Activated CD4-positive, alpha-beta memory T cell treated with anti-CD3 and anti-CD28 coated beads, Interleukin-2, amount 10 ng/mL, durations not matched to agents 7 days and 5 days (primary cell): ENCODE data around the gene MCHR1. TPM values are rescaled to one million over a fixed set of nuclear protein-coding genes. Genes with fewer than 3 reads are reported as not detected.
"Not testable (repeated sequence)": the region's sequence is repeated elsewhere in the genome, so short reads cannot be mapped to it uniquely, and the experiment has no call there.

ENCODE experiments used
- CTCF ChIA-PET: fragments of 350-600 bp; sonication (Branson Sonifier 250); formaldehyde crosslinking; loops from one replicate; lab custom pipeline; 2021; ENCODE audit warnings: antibody characterized with exemption, inconsistent platforms; lab: Charles Lee
- POLR2A ChIA-PET: fragments of 350-600 bp; sonication (Branson Sonifier 250); formaldehyde crosslinking; loops from one replicate; lab custom pipeline; 2021; ENCODE audit warnings: antibody characterized with exemption; lab: Charles Lee
- DNase-seq: peaks from one replicate; pipeline ENCODE4 v3.0.0-alpha.2; 2020
- H3K27ac Mint-ChIP-seq: one replicate; pipeline ENCODE4 v1.8.0; 2021; ENCODE audit warnings: mild to moderate bottlenecking, mixed read lengths
- H3K27me3 Mint-ChIP-seq: one replicate; pipeline ENCODE4 v1.8.0; 2021; ENCODE audit warnings: mixed read lengths
- H3K36me3 Mint-ChIP-seq: one replicate; pipeline ENCODE4 v1.8.0; 2021; ENCODE audit warnings: low read depth, mixed read lengths
- H3K4me1 Mint-ChIP-seq: one replicate; pipeline ENCODE4 v1.8.0; 2021; ENCODE audit warnings: mixed read lengths
- H3K4me3 Mint-ChIP-seq: one replicate; pipeline ENCODE4 v1.8.0; 2021; ENCODE audit warnings: mild to moderate bottlenecking, mixed read lengths
- H3K9me3 Mint-ChIP-seq: one replicate; pipeline ENCODE4 v1.8.0; 2021; ENCODE audit warnings: mixed read lengths
- total RNA-seq, 2 experiments: library from RNA; stranded (reverse); gene quantifications; one replicate each; pipeline ENCODE4 v1.2.3, GENCODE V29; 2021

The MCHR1 gene
- total RNA-seq, 2 experiments from 2014 or later = not detected

DNA sequence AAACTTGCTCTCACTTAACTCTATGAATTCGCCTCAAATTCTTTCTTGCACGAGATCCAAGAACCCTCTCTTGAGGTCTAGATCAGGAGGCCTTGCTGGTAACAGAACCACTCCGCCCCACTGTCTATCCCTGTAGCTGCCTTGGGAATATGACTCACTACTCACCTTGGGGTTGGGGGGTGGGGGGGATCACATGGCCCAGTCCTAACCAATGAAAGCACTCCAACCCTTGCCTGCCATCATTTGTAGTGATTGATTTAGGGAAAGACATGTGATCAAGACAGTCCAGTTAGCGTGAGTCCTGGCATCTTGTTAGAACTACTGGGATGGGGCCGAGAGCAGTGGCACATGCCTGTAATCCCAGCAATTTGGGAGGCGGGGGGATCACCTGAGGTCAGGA lies 38.0 kb upstream of the MCHR1 start:
- Mint-ChIP-seq H3K27me3 (peaks cover 3% of the 10 kb centered on the region), H3K4me1 (peaks cover 9% of the 10 kb centered on the region), H3K36me3 (no peaks in the 10 kb centered on the region), H3K4me3 (no peak overlapping the region), H3K27ac (no peak overlapping the region), H3K9me3 (no peaks in the 10 kb centered on the region)
- ChIA-PET CTCF (interaction anchor here (1.5 kb wide), 1 partner anchor 205 kb away, joined by 6 read pairs; no protein-coding TSS in a partner anchor), POLR2A (no interaction called here)
- DNase-seq = no peak

- ChIA-PET CTCF (interaction anchor here (0.5 to 2.1 kb wide), 3 partner anchors 8 to 206 kb away, joined by 4 to 6 read pairs (median 4); no protein-coding TSS in a partner anchor), POLR2A (interaction anchor here (1.1 kb wide), 1 partner anchor 108 kb away, joined by 3 read pairs; no protein-coding TSS in a partner anchor)
- Mint-ChIP-seq H3K36me3 (no peaks in the 10 kb centered on the region), H3K4me1 (peaks cover 16% of the 10 kb centered on the region), H3K27ac (no peak overlapping the region), H3K4me3 (no peak overlapping the region), H3K27me3 (peaks cover 3% of the 10 kb centered on the region), H3K9me3 (no peaks in the 10 kb centered on the region)
- DNase-seq = no peak
Measured at GRCh38 chr22:40642316-40642715, 37.0 kb upstream of the MCHR1 start.

DNA sequence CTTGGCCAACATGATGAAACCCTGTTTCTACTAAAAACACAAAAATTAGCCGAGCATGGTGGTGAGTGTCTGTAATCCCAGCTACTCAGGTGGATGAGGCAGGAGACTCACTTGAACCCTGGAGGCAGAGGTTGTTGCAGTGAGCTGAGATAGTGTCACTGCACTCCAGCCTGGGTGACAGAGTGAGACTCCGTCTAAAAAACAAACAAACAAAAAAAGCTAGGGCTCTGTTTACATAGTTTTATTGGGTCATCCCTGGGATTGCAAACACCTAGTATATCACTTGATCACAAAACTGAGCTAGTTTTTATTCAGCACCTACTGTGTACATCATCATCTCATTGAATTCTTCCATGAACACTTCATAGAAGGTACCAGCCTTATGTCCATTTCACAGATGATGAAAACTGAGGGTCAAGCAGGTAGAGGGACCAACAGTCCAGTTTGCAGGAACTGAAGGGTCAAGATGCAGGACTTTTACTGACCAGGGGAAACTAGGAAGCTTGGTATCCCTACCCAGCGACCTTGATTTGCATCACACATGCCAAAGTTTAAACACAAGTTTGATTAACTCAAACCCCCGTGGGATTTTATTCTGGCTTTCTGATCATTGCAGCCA lies 33.6 kb upstream of the MCHR1 start:
- H3K4me1 Mint-ChIP-seq = peaks cover 21% of the 10 kb centered on the region
- no peak overlapping the region for H3K4me3 Mint-ChIP-seq
- POLR2A ChIA-PET = interaction anchor here (0.6 to 2.3 kb wide), 9 partner anchors 9 to 209 kb away, joined by 3 to 19 read pairs (median 5); partner anchors contain the start of gene MRTFA
- no peaks in the 10 kb centered on the region for H3K9me3 Mint-ChIP-seq
- no peak overlapping the region for H3K27ac Mint-ChIP-seq
- no peaks in the 10 kb centered on the region for H3K36me3 Mint-ChIP-seq
- DNase-seq = no peak
- CTCF ChIA-PET = interaction anchor here (0.6 to 4.5 kb wide), 28 partner anchors 9 to 499 kb away, joined by 3 to 93 read pairs (median 6); partner anchors contain the start of genes MRTFA and XPNPEP3
- peaks cover 3% of the 10 kb centered on the region for H3K27me3 Mint-ChIP-seq

GRCh38 chr22:40648386-40648785 lies 30.9 kb upstream of the MCHR1 start:
- Mint-ChIP-seq H3K27ac (no peak overlapping the region), H3K4me1 (peaks cover 37% of the 10 kb centered on the region), H3K9me3 (no peaks in the 10 kb centered on the region), H3K36me3 (no peaks in the 10 kb centered on the region), H3K4me3 (no peak overlapping the region), H3K27me3 (peaks cover 3% of the 10 kb centered on the region)
- no peak for DNase-seq
- CTCF ChIA-PET = interaction anchor here (0.6 to 3.8 kb wide), 5 partner anchors 39 to 251 kb away, joined by 3 to 15 read pairs (median 4); no protein-coding TSS in a partner anchor
- POLR2A ChIA-PET = interaction anchor here (1.1 kb wide), 1 partner anchor 12 kb away, joined by 3 read pairs; the partner anchor contains the start of gene MRTFA

- Mint-ChIP-seq H3K27ac (peak overlapping the region; percentile 83), H3K36me3 (no peaks in the 10 kb centered on the region), H3K27me3 (no peaks in the 10 kb centered on the region), H3K4me1 (peaks cover 36% of the 10 kb centered on the region), H3K4me3 (peak overlapping the region; percentile 72), H3K9me3 (no peaks in the 10 kb centered on the region)
- ChIA-PET CTCF (interaction anchor here (0.9 to 4.3 kb wide), 7 partner anchors 32 to 272 kb away, joined by 3 to 22 read pairs (median 10); no protein-coding TSS in a partner anchor), POLR2A (interaction anchor here (0.6 to 2.4 kb wide), 6 partner anchors 15 to 230 kb away, joined by 3 to 8 read pairs (median 3); partner anchors contain the start of genes MRTFA, ST13 and XPNPEP3)
- no peak for DNase-seq
Measured at GRCh38 chr22:40651057-40651456, 28.2 kb upstream of the MCHR1 start.

DNA sequence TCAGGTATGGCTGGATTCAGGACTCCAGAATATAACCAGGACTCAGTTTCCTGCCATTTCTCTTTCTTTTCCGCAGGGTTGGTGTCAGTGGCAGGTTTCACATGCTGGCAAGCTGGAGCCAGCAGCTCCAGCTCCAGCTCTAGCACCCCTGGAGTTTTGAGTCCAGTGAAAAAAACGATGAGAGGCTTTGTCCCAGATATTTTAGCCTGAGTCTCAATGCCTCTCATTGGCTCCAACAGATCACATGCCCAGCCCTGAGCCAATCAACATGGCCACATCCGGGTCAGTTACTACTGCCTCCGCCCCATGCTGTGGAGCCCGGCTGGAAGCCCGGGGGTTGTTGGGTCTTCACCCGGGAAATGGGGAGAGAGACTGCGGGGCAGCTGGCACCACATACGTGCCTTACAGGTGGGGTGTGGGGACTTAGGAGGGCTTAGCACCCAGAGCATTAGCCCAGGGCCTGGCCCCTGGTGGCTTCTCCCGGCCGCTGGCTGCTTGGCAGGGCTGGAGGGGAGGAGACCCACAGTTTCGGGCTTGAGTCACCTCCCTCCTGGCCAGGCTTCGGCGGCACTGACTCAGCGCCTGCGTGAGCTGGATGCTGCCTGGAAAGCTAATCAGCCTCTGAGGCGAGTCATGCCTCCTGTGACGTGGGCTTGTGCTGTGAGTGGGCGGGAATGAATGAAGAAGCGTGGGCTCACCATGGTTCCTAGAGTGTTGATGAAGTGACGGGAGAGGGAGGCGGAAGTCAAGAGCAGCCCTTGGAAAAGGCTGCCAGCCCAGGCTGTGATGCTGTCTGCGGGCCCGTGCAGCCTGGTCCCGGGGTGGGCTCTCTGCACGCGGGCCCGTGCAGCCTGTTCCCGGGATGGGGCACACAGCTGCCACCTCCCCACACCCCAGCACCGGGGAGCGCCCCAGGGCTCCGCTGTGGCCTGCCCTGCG lies 27.5 kb upstream of the MCHR1 start:
- POLR2A ChIA-PET = interaction anchor here (0.6 to 2.4 kb wide), 7 partner anchors 15 to 231 kb away, joined by 3 to 8 read pairs (median 3); partner anchors contain the start of genes MRTFA, ST13 and XPNPEP3
- Mint-ChIP-seq H3K9me3 (no peaks in the 10 kb centered on the region), H3K27me3 (no peaks in the 10 kb centered on the region), H3K27ac (peak overlapping the region; percentile 83), H3K4me1 (peaks cover 29% of the 10 kb centered on the region), H3K4me3 (peak overlapping the region; percentile 72), H3K36me3 (no peaks in the 10 kb centered on the region)
- CTCF ChIA-PET = interaction anchor here (1.0 to 4.3 kb wide), 6 partner anchors 31 to 247 kb away, joined by 3 to 22 read pairs (median 8); no protein-coding TSS in a partner anchor
- peak; percentile 87 for DNase-seq

DNA sequence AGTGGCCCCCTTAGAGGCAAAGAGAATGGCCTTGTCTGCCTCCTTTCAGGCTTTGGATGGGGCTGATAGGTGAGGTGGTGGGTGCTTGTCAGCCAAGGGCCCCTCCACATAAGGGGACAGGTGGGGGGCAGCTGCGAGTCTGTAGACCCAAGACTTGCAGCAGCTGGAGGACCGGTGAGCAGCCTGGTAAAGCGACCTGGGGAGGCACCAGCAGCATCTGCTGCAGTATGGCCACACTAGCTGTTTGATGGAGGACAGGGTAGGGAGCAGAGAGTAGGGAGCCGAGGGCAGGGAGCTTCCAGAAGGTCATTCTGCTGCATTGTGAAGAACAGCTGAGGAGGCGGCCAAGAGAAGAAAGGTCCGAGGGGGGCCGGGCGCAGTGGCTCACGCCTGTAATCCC lies 25.9 kb upstream of the MCHR1 start:
- no peak for DNase-seq
- POLR2A ChIA-PET = interaction anchor here (1.3 kb wide), 1 partner anchor 42 kb away, joined by 3 read pairs; no protein-coding TSS in a partner anchor
- H3K4me1 Mint-ChIP-seq = peaks cover 18% of the 10 kb centered on the region
- H3K9me3 Mint-ChIP-seq = no peaks in the 10 kb centered on the region
- no peaks in the 10 kb centered on the region for H3K27me3 Mint-ChIP-seq
- H3K4me3 Mint-ChIP-seq = no peak overlapping the region
- H3K36me3 Mint-ChIP-seq = no peaks in the 10 kb centered on the region
- CTCF ChIA-PET = interaction anchor here (4.3 kb wide), 1 partner anchor 129 kb away, joined by 22 read pairs; no protein-coding TSS in a partner anchor
- H3K27ac Mint-ChIP-seq = no peak overlapping the region

DNA sequence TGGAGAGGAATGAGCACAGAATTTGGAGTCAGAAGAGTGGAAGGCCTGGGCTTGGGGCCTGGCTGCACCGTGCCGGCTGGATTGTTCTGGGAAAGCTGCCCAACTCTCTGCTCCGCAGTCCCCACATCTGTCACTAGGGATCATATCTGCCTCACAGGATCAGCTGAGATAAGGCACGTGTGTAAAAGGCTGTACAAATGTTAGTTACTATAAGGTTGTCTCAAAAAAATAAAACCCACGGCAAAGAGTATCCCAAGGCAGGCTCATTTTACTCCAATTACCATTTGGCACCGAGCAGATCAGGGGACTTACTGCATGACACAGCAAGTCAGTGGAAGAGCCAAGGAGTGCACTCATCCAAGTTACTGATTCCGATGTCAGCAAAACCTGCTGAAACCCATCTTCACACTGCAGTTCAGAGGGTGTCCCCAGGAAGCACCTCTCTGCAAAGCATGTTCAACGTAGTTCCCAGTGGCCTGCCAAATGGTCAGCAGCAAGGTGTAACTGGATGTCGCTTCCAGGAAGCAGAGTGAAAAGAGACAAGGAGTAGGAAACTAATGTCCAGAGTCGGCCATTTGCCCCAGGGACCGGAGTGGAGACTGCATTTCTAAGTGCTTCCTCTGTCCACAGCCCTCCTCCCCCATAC lies 24.6 kb upstream of the MCHR1 start:
- Mint-ChIP-seq H3K9me3 (no peaks in the 10 kb centered on the region), H3K27ac (no peak overlapping the region), H3K27me3 (no peaks in the 10 kb centered on the region), H3K4me3 (no peak overlapping the region), H3K4me1 (peaks cover 15% of the 10 kb centered on the region), H3K36me3 (no peaks in the 10 kb centered on the region)
- CTCF ChIA-PET = interaction anchor here (0.5 kb wide), 1 partner anchor 203 kb away, joined by 4 read pairs; no protein-coding TSS in a partner anchor
- POLR2A ChIA-PET = no interaction called here
- no peak for DNase-seq

GRCh38 chr22:40655941-40656340 lies 23.3 kb upstream of the MCHR1 start:
- POLR2A ChIA-PET = interaction anchor here (1.2 kb wide), 1 partner anchor 19 kb away, joined by 3 read pairs; the partner anchor contains the start of gene MRTFA
- not testable (repeated sequence) for H3K9me3 Mint-ChIP-seq, H3K36me3 Mint-ChIP-seq, H3K27me3 Mint-ChIP-seq, H3K27ac Mint-ChIP-seq, H3K4me3 Mint-ChIP-seq, DNase-seq
- H3K4me1 Mint-ChIP-seq = peaks cover 14% of the 10 kb centered on the region
- CTCF ChIA-PET = interaction anchor here (1.4 to 1.5 kb wide), 2 partner anchors 9 to 104 kb away, joined by 3 to 4 read pairs; no protein-coding TSS in a partner anchor

GRCh38 chr22:40656651-40657050 lies 22.6 kb upstream of the MCHR1 start:
- H3K27me3 Mint-ChIP-seq, DNase-seq, H3K36me3 Mint-ChIP-seq, H3K4me1 Mint-ChIP-seq, H3K27ac Mint-ChIP-seq, H3K4me3 Mint-ChIP-seq, H3K9me3 Mint-ChIP-seq: not testable (repeated sequence)
- ChIA-PET CTCF (interaction anchor here (1.5 kb wide), 1 partner anchor 103 kb away, joined by 3 read pairs; no protein-coding TSS in a partner anchor), POLR2A (interaction anchor here (0.8 kb wide), 1 partner anchor 122 kb away, joined by 3 read pairs; no protein-coding TSS in a partner anchor)

DNA sequence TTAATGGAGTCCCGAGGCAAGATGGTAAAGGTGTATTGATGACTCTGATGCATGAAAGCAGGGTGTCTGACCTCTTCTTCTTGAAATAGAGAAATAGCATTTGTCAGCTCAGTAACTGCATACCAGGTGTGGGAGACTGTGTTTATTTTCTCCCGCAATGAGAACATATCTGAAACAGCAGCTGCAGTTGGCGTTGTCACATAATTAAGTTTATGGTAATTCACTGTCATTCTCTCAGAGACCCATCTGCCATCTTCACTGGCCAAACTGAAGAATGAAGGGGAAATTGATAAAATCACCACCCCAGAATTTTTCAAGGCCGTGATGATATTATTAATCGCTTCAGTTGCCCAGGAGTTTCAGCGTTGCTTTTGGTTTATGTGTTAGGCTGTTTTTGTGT lies 20.1 kb upstream of the MCHR1 start:
- ChIA-PET POLR2A (no interaction called here), CTCF (no interaction called here)
- Mint-ChIP-seq H3K4me3 (no peak overlapping the region), H3K36me3 (no peaks in the 10 kb centered on the region), H3K27me3 (no peaks in the 10 kb centered on the region), H3K4me1 (no peaks in the 10 kb centered on the region), H3K9me3 (no peaks in the 10 kb centered on the region), H3K27ac (no peak overlapping the region)
- DNase-seq = no peak

- no peak overlapping the region for H3K4me3 Mint-ChIP-seq
- no peak overlapping the region for H3K27ac Mint-ChIP-seq
- H3K9me3 Mint-ChIP-seq = no peaks in the 10 kb centered on the region
- no peak for DNase-seq
- H3K4me1 Mint-ChIP-seq = no peaks in the 10 kb centered on the region
- no peaks in the 10 kb centered on the region for H3K27me3 Mint-ChIP-seq
- no peaks in the 10 kb centered on the region for H3K36me3 Mint-ChIP-seq
- CTCF ChIA-PET = no interaction called here
- POLR2A ChIA-PET = no interaction called here
Measured at GRCh38 chr22:40660730-40661129, 18.6 kb upstream of the MCHR1 start.
